Fibroblast of skin of right biceps (primary cell): ENCODE results near the gene HSFX1.

Source experiments
- DNase-seq: peaks from one replicate; pipeline ENCODE4 v3.0.0-alpha.2; 2013

HSFX1 gene

DNA sequence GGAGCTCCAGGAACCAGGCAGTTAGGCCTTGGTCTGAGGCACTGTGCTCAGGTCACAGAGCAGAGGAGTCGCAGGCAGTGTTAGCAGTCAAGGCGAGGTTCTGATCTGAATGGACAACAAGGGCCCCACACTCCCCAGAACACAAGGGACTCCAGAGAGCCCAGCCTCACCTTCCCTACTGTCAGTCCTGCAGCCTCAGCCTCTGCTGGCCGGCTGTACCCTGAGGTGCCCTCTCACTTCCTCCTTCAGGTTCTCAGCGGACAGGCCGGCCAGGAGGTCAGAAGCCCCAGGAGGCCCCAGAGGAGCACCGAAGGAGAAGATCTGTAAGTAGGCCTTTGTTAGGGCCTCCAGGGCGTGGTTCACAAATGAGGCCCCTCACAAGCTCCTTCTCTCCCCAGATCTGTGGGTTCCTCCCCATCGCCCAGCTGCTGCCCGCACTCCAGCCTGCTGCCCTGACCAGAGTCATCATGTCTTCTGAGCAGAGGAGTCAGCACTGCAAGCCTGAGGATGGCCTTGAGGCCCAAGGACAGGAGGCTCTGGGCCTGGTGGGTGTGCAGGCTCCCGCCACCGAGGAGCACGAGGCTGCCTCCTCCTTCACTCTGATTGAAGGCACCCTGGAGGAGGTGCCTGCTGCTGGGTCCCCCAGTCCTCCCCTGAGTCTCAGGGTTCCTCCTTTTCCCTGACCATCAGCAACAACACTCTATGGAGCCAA lies 34.0 kb downstream of the HSFX1 start:
- no peak for DNase-seq

DNA sequence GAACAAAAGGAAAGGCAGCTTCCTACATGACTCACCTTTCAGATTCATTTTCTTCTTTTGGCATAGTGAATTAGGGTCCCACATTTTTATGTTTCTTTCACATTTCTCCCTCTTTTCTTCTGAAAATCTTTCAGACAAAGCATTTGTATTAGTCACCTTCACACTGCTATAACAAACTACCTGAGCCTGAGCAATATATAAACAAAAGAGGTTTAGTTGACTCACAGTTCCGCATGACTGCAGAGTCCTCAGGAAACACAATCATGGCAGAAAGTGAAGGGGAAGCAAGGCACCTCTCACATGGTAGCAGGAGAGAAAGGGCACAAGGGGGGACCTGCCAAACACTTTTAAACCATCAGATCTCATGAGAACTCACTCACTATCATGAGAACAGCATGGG lies 44.8 kb downstream of the HSFX1 start:
- DNase-seq = no peak

DNA sequence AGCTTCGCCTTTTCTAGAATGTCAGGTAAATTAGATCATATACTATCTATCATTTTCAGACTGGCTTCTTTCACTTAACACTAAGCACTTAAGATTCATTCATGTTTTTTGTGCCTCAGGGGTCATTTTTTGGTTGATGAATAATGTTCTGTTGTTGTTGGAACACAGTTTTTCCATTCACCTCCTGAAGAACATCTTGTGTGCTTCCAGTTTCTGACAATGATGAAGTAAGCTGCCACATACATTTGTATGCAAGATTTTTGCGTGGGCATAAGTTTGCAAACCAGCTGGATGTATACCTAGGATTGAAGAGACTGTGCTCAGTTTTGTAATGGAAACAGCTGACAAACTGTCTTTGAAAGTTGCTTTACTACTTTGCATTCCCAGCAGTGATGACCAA lies 45.5 kb downstream of the HSFX1 start:
- DNase-seq = no peak

DNA sequence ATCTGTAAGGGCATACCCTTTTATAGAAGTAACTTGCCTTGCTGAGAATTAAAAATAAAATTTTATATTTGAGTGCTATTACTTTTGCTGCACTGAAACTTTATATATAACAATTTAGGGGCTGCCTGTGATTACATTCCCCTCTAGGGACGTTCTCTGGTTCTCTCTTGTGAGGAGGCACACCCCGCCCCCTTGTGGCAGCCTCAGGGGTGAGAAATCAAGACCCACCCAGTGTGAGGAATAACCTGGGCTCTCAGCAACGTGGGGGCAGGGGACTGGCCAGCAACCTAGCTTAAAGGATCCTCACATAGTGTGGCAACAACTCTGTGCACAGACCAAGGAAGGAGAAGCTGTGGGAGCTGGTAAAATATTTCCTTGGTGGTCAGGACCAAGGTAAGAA lies 51.6 kb downstream of the HSFX1 start:
- peak; percentile 7 for DNase-seq
